Naive B cell (primary cell): ENCODE measurements around the gene KIF18B. TPM values are rescaled to one million over a fixed set of nuclear protein-coding genes. Genes with fewer than 3 reads are reported as not detected.

ENCODE experiments used
- ATAC-seq, 2 donors: fragments of 150-1000 bp; cut with Tn5 transposase; 2 replicates each; pipeline ENCODE4 v1.10.0; 2021; ENCODE audit warnings: low read depth in 2 of 2, mild to moderate bottlenecking in 2 of 2, moderate library complexity in 2 of 2
- DNase-seq: peaks from one replicate; pipeline ENCODE4 v3.0.0; 2022
- H3K27ac Mint-ChIP-seq, 6 donors: one replicate each; pipeline ENCODE4 v1.8.0; 2020 to 2022; ENCODE audit warnings: mild to moderate bottlenecking in 6 of 6, mixed read lengths in 6 of 6, moderate library complexity in 5 of 6, inconsistent platforms in 2 of 6
- H3K27me3 Mint-ChIP-seq, 3 donors: one replicate each; pipeline ENCODE4 v1.8.0; 2021 to 2022; ENCODE audit warnings: mixed read lengths in 3 of 3, mild to moderate bottlenecking in 1 of 3
- H3K36me3 Mint-ChIP-seq, 2 donors: one replicate each; pipeline ENCODE4 v1.8.0; 2020 to 2022; ENCODE audit warnings: mixed read lengths in 2 of 2, inconsistent platforms in 1 of 2, mild to moderate bottlenecking in 1 of 2
- H3K4me1 Mint-ChIP-seq, 3 donors: one replicate each; pipeline ENCODE4 v1.8.0; 2020 to 2022; ENCODE audit warnings: mixed read lengths in 3 of 3, inconsistent platforms in 1 of 3, mild to moderate bottlenecking in 1 of 3, moderate library complexity in 1 of 3
- H3K4me3 Mint-ChIP-seq, 8 donors: one replicate each; pipeline ENCODE4 v1.8.0; 2020 to 2022; ENCODE audit warnings: mild to moderate bottlenecking in 8 of 8, mixed read lengths in 8 of 8, moderate library complexity in 8 of 8, inconsistent platforms in 2 of 8
- H3K9me3 Mint-ChIP-seq, 7 donors: one replicate each; pipeline ENCODE4 v1.8.0; 2020 to 2022; ENCODE audit warnings: mixed read lengths in 7 of 7, mild to moderate bottlenecking in 5 of 7, inconsistent platforms in 2 of 7, moderate library complexity in 1 of 7
- polyA plus RNA-seq, 6 donors: library from polyadenylated mRNA; unstranded; fragments of 300-500 nt; fragmentation: Illumina TruSeq; gene quantifications; one replicate each; pipeline ENCODE4 v1.2.3, GENCODE V29; 2021; ENCODE audit warnings: low read depth in 6 of 6

KIF18B gene
- polyA plus RNA-seq, 6 donors from 2014 or later: not detected

GRCh38 chr17:44898768-44899073 lies 48.9 kb downstream of the KIF18B start:
- Mint-ChIP-seq H3K27ac (peak overlapping the region; percentile 99 to 100 (median 100)), H3K4me1 (peaks cover 22 to 45% (median 31%) of the 10 kb centered on the region in 3 donors), H3K36me3 (peaks cover 0 to 7% of the 10 kb centered on the region in 2 donors), H3K4me3 (peak overlapping the region; percentile 82 to 98 (median 96)), H3K9me3 (no peaks in the 10 kb centered on the region), H3K27me3 (peaks cover 0 to 12% (median 0%) of the 10 kb centered on the region in 3 donors)
- DNase-seq (no peak), ATAC-seq (no peak)

- H3K9me3 Mint-ChIP-seq: no peaks in the 10 kb centered on the region
- H3K4me1 Mint-ChIP-seq: peaks cover 23 to 46% (median 25%) of the 10 kb centered on the region in 3 donors
- no peaks in the 10 kb centered on the region for H3K27me3 Mint-ChIP-seq
- H3K27ac Mint-ChIP-seq: no peak overlapping the region
- H3K4me3 Mint-ChIP-seq: peak overlapping the region in 2 of 8 donors; percentile 12 to 57
- H3K36me3 Mint-ChIP-seq: peaks cover 0 to 7% of the 10 kb centered on the region in 2 donors
- DNase-seq: no peak
- no peak for ATAC-seq
These were observed 52.9 kb downstream of the KIF18B start for GRCh38 chr17:44894642-44895041.

GRCh38 chr17:44892250-44892649 lies 55.3 kb downstream of the KIF18B start:
- no peak overlapping the region for H3K4me3 Mint-ChIP-seq
- H3K4me1 Mint-ChIP-seq: peaks cover 10 to 30% (median 16%) of the 10 kb centered on the region in 3 donors
- H3K27me3 Mint-ChIP-seq: no peaks in the 10 kb centered on the region
- H3K27ac Mint-ChIP-seq: no peak overlapping the region
- H3K9me3 Mint-ChIP-seq: no peaks in the 10 kb centered on the region
- DNase-seq: no peak
- ATAC-seq: no peak
- H3K36me3 Mint-ChIP-seq: peaks cover 0 to 7% of the 10 kb centered on the region in 2 donors

- peaks cover 0 to 13% (median 4%) of the 10 kb centered on the region in 3 donors for H3K4me1 Mint-ChIP-seq
- H3K27me3 Mint-ChIP-seq: no peaks in the 10 kb centered on the region
- no peak overlapping the region for H3K27ac Mint-ChIP-seq
- H3K36me3 Mint-ChIP-seq: peaks cover 0 to 7% of the 10 kb centered on the region in 2 donors
- ATAC-seq: no peak
- no peak overlapping the region for H3K4me3 Mint-ChIP-seq
- no peak for DNase-seq
- no peaks in the 10 kb centered on the region for H3K9me3 Mint-ChIP-seq
These were observed 58.6 kb downstream of the KIF18B start for GRCh38 chr17:44889003-44889402.

GRCh38 chr17:44887971-44888954 lies 59.3 kb downstream of the KIF18B start:
- DNase-seq (no peak), ATAC-seq (peak; percentile 38 to 52)
- H3K36me3 Mint-ChIP-seq: peaks cover 7 to 12% of the 10 kb centered on the region in 2 donors
- no peak overlapping the region for H3K27ac Mint-ChIP-seq
- no peak overlapping the region for H3K4me3 Mint-ChIP-seq
- H3K9me3 Mint-ChIP-seq: no peaks in the 10 kb centered on the region
- H3K27me3 Mint-ChIP-seq: no peaks in the 10 kb centered on the region
- H3K4me1 Mint-ChIP-seq: peaks cover 0 to 11% (median 4%) of the 10 kb centered on the region in 3 donors

GRCh38 chr17:44887016-44887415 lies 60.6 kb downstream of the KIF18B start:
- Mint-ChIP-seq H3K27ac (no peak overlapping the region), H3K4me1 (peaks cover 0 to 10% (median 4%) of the 10 kb centered on the region in 3 donors), H3K9me3 (no peaks in the 10 kb centered on the region), H3K36me3 (peaks cover 15 to 19% of the 10 kb centered on the region in 2 donors), H3K4me3 (peak overlapping the region in 1 of 8 donors; percentile 30), H3K27me3 (no peaks in the 10 kb centered on the region)
- ATAC-seq (no peak), DNase-seq (no peak)

DNA sequence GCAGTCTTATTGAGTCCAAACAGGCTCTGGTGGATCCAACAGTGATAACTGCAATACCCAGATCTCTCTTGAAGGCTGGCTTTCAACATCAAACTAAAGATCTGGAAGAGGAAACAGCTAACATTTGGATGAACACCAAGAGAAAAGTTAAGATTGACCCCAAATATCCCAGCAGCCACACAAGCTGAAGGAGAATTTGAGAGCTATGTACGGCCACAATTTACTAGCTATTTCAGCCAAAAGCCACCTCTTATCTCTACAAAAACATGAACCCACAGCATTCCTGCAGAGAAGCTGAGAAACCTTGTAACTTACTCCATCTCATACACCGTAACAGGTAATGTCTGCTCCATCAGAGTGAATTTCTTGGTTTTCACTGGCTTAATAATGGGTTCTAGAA lies 62.6 kb downstream of the KIF18B start:
- Mint-ChIP-seq H3K27ac (no peak overlapping the region), H3K27me3 (no peaks in the 10 kb centered on the region), H3K4me1 (peaks cover 0 to 4% (median under 1%) of the 10 kb centered on the region in 3 donors), H3K4me3 (no peak overlapping the region), H3K36me3 (peaks cover 21 to 25% of the 10 kb centered on the region in 2 donors), H3K9me3 (no peaks in the 10 kb centered on the region)
- ATAC-seq: no peak
- no peak for DNase-seq

- peaks cover 0 to 4% (median 0%) of the 10 kb centered on the region in 3 donors for H3K4me1 Mint-ChIP-seq
- no peaks in the 10 kb centered on the region for H3K27me3 Mint-ChIP-seq
- ATAC-seq (no peak), DNase-seq (no peak)
- H3K36me3 Mint-ChIP-seq: peaks cover 28 to 30% of the 10 kb centered on the region in 2 donors
- H3K27ac Mint-ChIP-seq: peak overlapping the region in 1 of 6 donors; percentile 67
- H3K9me3 Mint-ChIP-seq: no peaks in the 10 kb centered on the region
- no peak overlapping the region for H3K4me3 Mint-ChIP-seq
These were observed 66.4 kb downstream of the KIF18B start for GRCh38 chr17:44881145-44881544.

- Mint-ChIP-seq H3K9me3 (no peaks in the 10 kb centered on the region), H3K36me3 (peaks cover 26 to 30% of the 10 kb centered on the region in 2 donors)
These were observed 67.5 kb downstream of the KIF18B start for GRCh38 chr17:44880062-44880461.

GRCh38 chr17:44879376-44879775 lies 68.2 kb downstream of the KIF18B start:
- Mint-ChIP-seq H3K27me3 (no peaks in the 10 kb centered on the region), H3K4me1 (peaks cover 0 to 4% (median 0%) of the 10 kb centered on the region in 3 donors), H3K27ac (no peak overlapping the region), H3K9me3 (no peaks in the 10 kb centered on the region), H3K36me3 (peaks cover 26 to 30% of the 10 kb centered on the region in 2 donors), H3K4me3 (no peak overlapping the region)
- ATAC-seq: no peak
- no peak for DNase-seq

More at GRCh38 chr17:44880062-44880461, 67.5 kb downstream of the KIF18B start:
- ATAC-seq (no peak), DNase-seq (no peak)
- no peak overlapping the region for H3K27ac Mint-ChIP-seq
- no peak overlapping the region for H3K4me3 Mint-ChIP-seq
- no peaks in the 10 kb centered on the region for H3K27me3 Mint-ChIP-seq
- peaks cover 0 to 4% (median 0%) of the 10 kb centered on the region in 3 donors for H3K4me1 Mint-ChIP-seq

- Mint-ChIP-seq H3K4me1 (peaks cover 0 to 4% (median 0%) of the 10 kb centered on the region in 3 donors), H3K27ac (no peak overlapping the region), H3K36me3 (peaks cover 26 to 27% of the 10 kb centered on the region in 2 donors), H3K27me3 (no peaks in the 10 kb centered on the region), H3K9me3 (no peaks in the 10 kb centered on the region), H3K4me3 (no peak overlapping the region)
- ATAC-seq: no peak
- DNase-seq: peak; percentile 10
These were observed 68.8 kb downstream of the KIF18B start for GRCh38 chr17:44878627-44879221.

DNA sequence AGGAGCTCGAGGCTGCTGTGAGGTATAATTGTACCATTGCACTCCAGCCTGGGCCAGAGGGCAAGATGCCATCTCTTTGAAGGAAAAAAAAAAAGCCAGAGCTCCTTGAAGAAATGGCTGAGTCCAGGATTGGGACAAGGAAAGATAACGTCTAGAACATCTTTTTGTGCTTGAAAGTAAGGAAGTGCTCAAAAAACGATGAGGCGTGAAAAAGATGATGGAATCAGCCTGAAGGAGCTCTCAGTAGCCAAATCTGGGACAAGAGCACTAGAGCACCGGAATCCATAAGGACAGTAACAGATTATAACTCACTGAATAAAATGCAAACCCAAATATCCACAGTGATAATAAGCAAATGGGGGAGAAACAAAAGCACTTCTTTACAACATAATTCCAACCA lies 70.5 kb downstream of the KIF18B start:
- DNase-seq: no peak
- H3K9me3 Mint-ChIP-seq: no peaks in the 10 kb centered on the region
- peaks cover 0 to 4% (median 0%) of the 10 kb centered on the region in 3 donors for H3K4me1 Mint-ChIP-seq
- H3K27ac Mint-ChIP-seq: no peak overlapping the region
- ATAC-seq: no peak
- H3K4me3 Mint-ChIP-seq: no peak overlapping the region
- peaks cover 15 to 22% of the 10 kb centered on the region in 2 donors for H3K36me3 Mint-ChIP-seq
- H3K27me3 Mint-ChIP-seq: no peaks in the 10 kb centered on the region

- DNase-seq (no peak), ATAC-seq (no peak)
- peaks cover 0 to 4% (median 0%) of the 10 kb centered on the region in 3 donors for H3K4me1 Mint-ChIP-seq
- H3K36me3 Mint-ChIP-seq: peaks cover 22 to 27% of the 10 kb centered on the region in 2 donors
- no peak overlapping the region for H3K27ac Mint-ChIP-seq
- no peak overlapping the region for H3K4me3 Mint-ChIP-seq
- H3K27me3 Mint-ChIP-seq: no peaks in the 10 kb centered on the region
- H3K9me3 Mint-ChIP-seq: no peaks in the 10 kb centered on the region
These were observed 71.8 kb downstream of the KIF18B start for GRCh38 chr17:44875761-44876160.
